Gastrocnemius medialis (tissue), 4 donors: ENCODE data around the gene BSDC1. TPM values are rescaled to one million over a fixed set of nuclear protein-coding genes. Genes with fewer than 3 reads are reported as not detected.
A peak's percentile ranks its signal among the peaks of the same experiment; 100 is the strongest.
"Not testable (repeated sequence)": the region's sequence is repeated elsewhere in the genome, so short reads cannot be mapped to it uniquely, and the experiment has no call there.

Source experiments
- ATAC-seq, 2 donors: fragments of 150-250 bp; one replicate each; pipeline ENCODE4 v1.9.1; 2016
- DNase-seq, 2 donors: peaks; one replicate each; pipeline ENCODE4 v3.0.0-alpha.2; 2019
- H3K27ac ChIP-seq, 4 donors: fragments of 200-600 bp; sonication (generic); 1 replicate in 1 of 4; 2 replicates in 3 of 4; pipeline ENCODE4 v1.5.1; 2016 to 2018; ENCODE audit warnings: mild to moderate bottlenecking in 2 of 4, moderate library complexity in 1 of 4
- H3K27me3 ChIP-seq, 3 donors: fragments of 200-600 bp; sonication (generic) in 2 of 3; 1 replicate in 1 of 3; 2 replicates in 2 of 3; pipeline versions ENCODE4 v1.5.1 to v1.6.0; 2016 to 2019; ENCODE audit warnings: mild to moderate bottlenecking in 1 of 3, moderate library complexity in 1 of 3
- H3K36me3 ChIP-seq, 2 donors: fragments of 200-600 bp; sonication (generic) in 1 of 2; one replicate each; pipeline ENCODE4 v1.5.1; 2017 to 2018
- H3K4me1 ChIP-seq, 2 donors: fragments of 200-600 bp; sonication (generic) in 1 of 2; one replicate each; pipeline ENCODE4 v1.5.1; 2016 to 2017; ENCODE audit warnings: mild to moderate bottlenecking in 2 of 2
- H3K4me3 ChIP-seq, 4 donors: fragments of 200-600 bp; sonication (generic) in 3 of 4; 1 replicate in 1 of 4; 2 replicates in 3 of 4; pipeline ENCODE4 v1.5.1; 2016 to 2019; ENCODE audit warnings: mild to moderate bottlenecking in 2 of 4
- H3K9me3 ChIP-seq, 3 donors: fragments of 200-600 bp; sonication (generic) in 2 of 3; 1 replicate in 1 of 3; 2 replicates in 2 of 3; pipeline ENCODE4 v1.5.1; 2016 to 2019
- POLR2A ChIP-seq, 2 donors: fragments of 450-650 bp; IDR thresholded peaks; one replicate each; pipeline ENCODE4 v1.6.1; 2017; ENCODE audit warnings: antibody characterized with exemption in 2 of 2, mild to moderate bottlenecking in 2 of 2, moderate library complexity in 2 of 2
- in situ Hi-C, 4 donors: fragments of 200-750 bp; cut with MboI; loops; one replicate each; pipeline versions ENCODE4 v1.15.0 to v1.8.0; 2017; ENCODE audit warnings: low sequenced_read_pairs in 4 of 4
- intact Hi-C: fragments of 100-400 bp; cut with DNase I; formaldehyde crosslinking; loops from one replicate; pipeline ENCODE4 v1.15.1; 2023; ENCODE audit warnings: low total_unique reads
- total RNA-seq, 4 donors: library from RNA; depleted of rRNA; stranded (reverse); fragments of >200 nt; gene quantifications; one replicate each; pipeline versions ENCODE4 v1.1.0 to v1.2.3, GENCODE V29; 2016
- TF ChIP-seq, protein P1 (sequence below), 5 experiments: fragments of 450-650 bp in 3 of 5; fragments of 200-600 bp in 2 of 5; sonication (generic) in 2 of 5; IDR thresholded peaks in 4 of 5; conservative IDR thresholded peaks in 1 of 5; 1 replicate in 4 of 5; 2 replicates in 1 of 5; pipeline ENCODE4 v1.5.1; 2016 to 2019; ENCODE audit warnings: antibody characterized with exemption in 5 of 5, mild to moderate bottlenecking in 3 of 5, moderate library complexity in 3 of 5

Gene BSDC1
- total RNA-seq, 4 donors from 2014 or later: 53.8 to 77.8 (median 62.1) TPM

- intact Hi-C loops (no loop called here), in situ Hi-C loops (no loop called here)
- no peaks in the 10 kb centered on the region for H3K27me3 ChIP-seq
- peak; percentile 22 to 31 for ATAC-seq
- TF ChIP-seq POLR2A (IDR thresholded peaks at IDR 0.05): no peak
- TF ChIP-seq, protein P1, sequence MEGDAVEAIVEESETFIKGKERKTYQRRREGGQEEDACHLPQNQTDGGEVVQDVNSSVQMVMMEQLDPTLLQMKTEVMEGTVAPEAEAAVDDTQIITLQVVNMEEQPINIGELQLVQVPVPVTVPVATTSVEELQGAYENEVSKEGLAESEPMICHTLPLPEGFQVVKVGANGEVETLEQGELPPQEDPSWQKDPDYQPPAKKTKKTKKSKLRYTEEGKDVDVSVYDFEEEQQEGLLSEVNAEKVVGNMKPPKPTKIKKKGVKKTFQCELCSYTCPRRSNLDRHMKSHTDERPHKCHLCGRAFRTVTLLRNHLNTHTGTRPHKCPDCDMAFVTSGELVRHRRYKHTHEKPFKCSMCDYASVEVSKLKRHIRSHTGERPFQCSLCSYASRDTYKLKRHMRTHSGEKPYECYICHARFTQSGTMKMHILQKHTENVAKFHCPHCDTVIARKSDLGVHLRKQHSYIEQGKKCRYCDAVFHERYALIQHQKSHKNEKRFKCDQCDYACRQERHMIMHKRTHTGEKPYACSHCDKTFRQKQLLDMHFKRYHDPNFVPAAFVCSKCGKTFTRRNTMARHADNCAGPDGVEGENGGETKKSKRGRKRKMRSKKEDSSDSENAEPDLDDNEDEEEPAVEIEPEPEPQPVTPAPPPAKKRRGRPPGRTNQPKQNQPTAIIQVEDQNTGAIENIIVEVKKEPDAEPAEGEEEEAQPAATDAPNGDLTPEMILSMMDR (IDR thresholded peaks at IDR 0.05 in 4 of 5, conservative IDR thresholded peaks at IDR 0.05 in 1 of 5): peak in 4 of 5 experiments; percentile 20 to 44 (median 28)
- peaks cover 0 to 36% of the 10 kb centered on the region in 2 donors for H3K36me3 ChIP-seq
- no peak overlapping the region for H3K27ac ChIP-seq
- H3K4me1 ChIP-seq: peaks cover 12% of the 10 kb centered on the region in 2 donors
- no peaks in the 10 kb centered on the region for H3K9me3 ChIP-seq
- H3K4me3 ChIP-seq: peak overlapping the region; percentile 41 to 54 (median 49)
- no peak for DNase-seq
These were observed 32.4 kb downstream of the BSDC1 start for GRCh38 chr1:32361674-32362473.

GRCh38 chr1:32361308-32361673 is 33.0 kb downstream of the BSDC1 start:
- no peak for TF ChIP-seq POLR2A (IDR thresholded peaks at IDR 0.05)
- TF ChIP-seq, protein P1 (IDR thresholded peaks at IDR 0.05 in 4 of 5, conservative IDR thresholded peaks at IDR 0.05 in 1 of 5): no peak
- peaks cover 0 to 30% of the 10 kb centered on the region in 2 donors for H3K36me3 ChIP-seq
- H3K27ac ChIP-seq: no peak overlapping the region
- H3K4me1 ChIP-seq: peaks cover 12% of the 10 kb centered on the region in 2 donors
- H3K9me3 ChIP-seq: no peaks in the 10 kb centered on the region
- ATAC-seq (peak; percentile 5 to 20), DNase-seq (no peak)
- H3K27me3 ChIP-seq: no peaks in the 10 kb centered on the region
- intact Hi-C loops (no loop called here), in situ Hi-C loops (no loop called here)
- H3K4me3 ChIP-seq: peak overlapping the region in 3 of 4 donors; percentile 41 to 54 (median 44)

DNA sequence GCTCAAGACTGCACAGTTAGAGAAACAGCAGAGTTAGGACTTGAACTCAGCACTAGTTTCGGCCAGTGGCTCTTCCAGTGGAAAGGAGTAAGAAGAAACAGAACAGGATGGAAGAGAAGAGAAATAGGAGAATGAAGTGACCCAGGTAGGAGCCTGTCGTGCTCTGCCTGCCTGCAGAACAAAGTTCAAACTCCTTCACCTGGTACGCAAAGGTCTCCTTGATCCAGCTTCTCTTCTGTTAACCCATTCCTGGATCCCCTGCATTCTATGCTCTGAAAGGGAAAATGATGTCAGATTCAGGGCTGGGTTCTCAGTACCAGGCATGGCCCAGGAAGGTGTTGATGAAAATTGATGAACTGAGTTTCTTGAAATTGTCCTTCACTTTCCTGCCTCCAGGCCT is 35.8 kb downstream of the BSDC1 start:
- peaks cover 0 to 9% of the 10 kb centered on the region in 2 donors for H3K36me3 ChIP-seq
- in situ Hi-C loops: no loop called here

GRCh38 chr1:32357614-32358013 is 36.6 kb downstream of the BSDC1 start:
- no peak for TF ChIP-seq POLR2A (IDR thresholded peaks at IDR 0.05)
- TF ChIP-seq, protein P1 (IDR thresholded peaks at IDR 0.05 in 4 of 5, conservative IDR thresholded peaks at IDR 0.05 in 1 of 5): no peak
- H3K27ac ChIP-seq: no peak overlapping the region
- H3K27me3 ChIP-seq: no peaks in the 10 kb centered on the region
- peaks cover 0 to 8% of the 10 kb centered on the region in 2 donors for H3K36me3 ChIP-seq
- no peaks in the 10 kb centered on the region for H3K9me3 ChIP-seq
- intact Hi-C loops (no loop called here), in situ Hi-C loops (no loop called here)
- DNase-seq (no peak), ATAC-seq (no peak)
- H3K4me1 ChIP-seq: peaks cover 23 to 24% of the 10 kb centered on the region in 2 donors
- H3K4me3 ChIP-seq: no peak overlapping the region

More for the DNA sequence above, 35.8 kb downstream of the BSDC1 start:
- no peak for DNase-seq
- Histone ChIP-seq H3K9me3 (no peaks in the 10 kb centered on the region), H3K27me3 (no peaks in the 10 kb centered on the region), H3K4me1 (peaks cover 15 to 18% of the 10 kb centered on the region in 2 donors), H3K27ac (no peak overlapping the region), H3K4me3 (no peak overlapping the region)
- intact Hi-C loops: no loop called here
- ATAC-seq: no peak
- no peak for TF ChIP-seq POLR2A (IDR thresholded peaks at IDR 0.05)

GRCh38 chr1:32356478-32356877 is 37.8 kb downstream of the BSDC1 start:
- ATAC-seq (no peak), DNase-seq (no peak)
- no peak overlapping the region for H3K4me3 ChIP-seq
- TF ChIP-seq, protein P1 (IDR thresholded peaks at IDR 0.05 in 4 of 5, conservative IDR thresholded peaks at IDR 0.05 in 1 of 5): no peak
- TF ChIP-seq POLR2A (IDR thresholded peaks at IDR 0.05): no peak
- H3K36me3 ChIP-seq: peaks cover 0 to 8% of the 10 kb centered on the region in 2 donors
- H3K9me3 ChIP-seq: no peaks in the 10 kb centered on the region
- H3K4me1 ChIP-seq: peaks cover 20 to 22% of the 10 kb centered on the region in 2 donors
- in situ Hi-C loops: no loop called here
- no peak overlapping the region for H3K27ac ChIP-seq
- H3K27me3 ChIP-seq: no peaks in the 10 kb centered on the region
- intact Hi-C loops: no loop called here

GRCh38 chr1:32355778-32356177 is 38.5 kb downstream of the BSDC1 start:
- H3K9me3 ChIP-seq, H3K4me3 ChIP-seq, H3K27ac ChIP-seq, H3K27me3 ChIP-seq, DNase-seq, ATAC-seq, intact Hi-C loops, H3K36me3 ChIP-seq, in situ Hi-C loops: not testable (repeated sequence)
- H3K4me1 ChIP-seq: peaks cover 19 to 22% of the 10 kb centered on the region in 2 donors
